HG03439 (cell line): ENCODE measurements around the gene ITGAV.

Source experiments
- ATAC-seq: cut with Tn5 transposase; IDR thresholded peaks from one replicate; pipeline ENCODE4 v1.9.1; 2021; ENCODE audit warnings: mild to moderate bottlenecking, moderate library complexity; ENCODE audit not compliant: unreplicated experiment

The ITGAV gene

DNA sequence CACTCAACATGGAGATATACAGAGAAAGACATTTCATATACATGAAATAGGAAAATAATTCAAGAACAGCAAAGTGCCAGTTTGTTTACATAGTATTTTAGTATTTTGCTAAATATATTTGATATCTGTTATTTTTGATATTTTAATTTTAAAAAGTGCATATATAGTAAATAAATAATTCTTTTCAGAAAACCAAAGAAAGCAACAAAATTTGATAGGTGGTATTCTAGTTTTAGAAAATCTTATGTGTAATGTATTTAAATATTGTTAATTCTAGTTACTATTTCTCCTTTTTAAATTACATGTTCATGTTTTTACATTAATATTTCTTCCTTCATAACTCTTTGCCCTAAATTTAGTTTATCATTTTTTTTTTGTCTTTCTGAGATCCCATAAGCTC lies 69.5 kb downstream of the ITGAV start:
- ATAC-seq: no peak

DNA sequence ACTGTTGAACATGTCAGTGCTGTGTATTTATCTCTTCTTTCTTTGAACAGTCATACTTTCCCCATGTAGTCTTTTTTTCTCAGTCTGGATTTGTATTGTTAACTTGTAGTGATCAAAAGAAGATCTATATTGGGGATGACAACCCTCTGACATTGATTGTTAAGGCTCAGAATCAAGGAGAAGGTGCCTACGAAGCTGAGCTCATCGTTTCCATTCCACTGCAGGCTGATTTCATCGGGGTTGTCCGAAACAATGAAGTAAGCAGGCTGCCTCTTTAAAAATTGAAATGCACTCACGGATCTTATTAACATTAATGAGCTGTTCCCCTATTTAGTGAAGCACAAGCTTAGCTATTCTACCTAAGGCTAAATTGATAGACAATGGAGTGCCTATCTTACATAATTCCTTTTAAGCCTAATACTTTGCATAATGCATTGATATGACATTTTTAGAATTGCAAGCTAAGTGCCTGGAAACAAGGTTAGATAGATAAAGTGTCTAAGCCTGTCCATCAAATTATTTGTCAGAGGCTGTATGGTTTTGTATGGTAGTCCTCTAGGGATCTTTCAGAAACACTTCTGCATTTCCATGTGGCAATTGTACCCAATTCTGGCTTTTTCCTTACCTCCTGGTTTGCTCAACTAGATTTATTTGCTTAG lies 74.7 kb downstream of the ITGAV start:
- no peak for ATAC-seq

DNA sequence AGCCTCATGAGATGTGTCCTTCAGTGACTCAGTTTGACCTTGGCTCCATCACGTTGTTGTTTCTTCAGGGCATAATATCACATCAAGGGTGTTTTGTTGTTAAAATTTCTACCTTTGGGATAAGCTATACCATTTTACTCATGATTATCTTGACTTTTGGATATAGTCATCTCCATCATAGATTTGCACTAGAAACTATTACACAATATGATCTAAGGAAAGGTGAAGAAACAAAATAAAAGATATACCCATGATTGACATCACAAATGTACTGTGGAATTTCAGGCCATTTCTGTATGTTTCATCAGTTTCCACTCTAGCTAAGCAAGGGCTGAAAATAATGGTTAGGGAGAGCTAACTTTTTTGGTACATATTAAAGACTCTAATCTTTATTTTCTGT lies 79.3 kb downstream of the ITGAV start:
- ATAC-seq: no peak

DNA sequence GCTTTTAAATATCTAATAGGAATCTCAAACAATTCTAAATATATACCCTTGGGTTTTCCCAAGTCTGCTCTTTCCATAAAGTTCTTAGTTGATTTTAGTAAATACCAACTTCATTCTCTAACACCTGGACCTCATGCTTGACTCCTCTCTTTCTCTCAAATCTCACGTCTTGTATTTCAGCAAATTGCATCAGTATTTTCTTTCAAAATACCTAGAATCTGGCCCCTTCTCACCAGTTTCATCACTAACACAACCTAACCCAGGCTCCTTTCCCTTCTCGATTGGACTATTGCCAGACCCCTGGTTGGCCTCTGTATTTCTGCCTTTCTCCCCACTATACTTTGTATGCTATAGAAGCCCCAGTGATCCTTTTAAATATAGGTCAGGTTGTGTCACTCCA lies 81.0 kb downstream of the ITGAV start:
- ATAC-seq: no peak

DNA sequence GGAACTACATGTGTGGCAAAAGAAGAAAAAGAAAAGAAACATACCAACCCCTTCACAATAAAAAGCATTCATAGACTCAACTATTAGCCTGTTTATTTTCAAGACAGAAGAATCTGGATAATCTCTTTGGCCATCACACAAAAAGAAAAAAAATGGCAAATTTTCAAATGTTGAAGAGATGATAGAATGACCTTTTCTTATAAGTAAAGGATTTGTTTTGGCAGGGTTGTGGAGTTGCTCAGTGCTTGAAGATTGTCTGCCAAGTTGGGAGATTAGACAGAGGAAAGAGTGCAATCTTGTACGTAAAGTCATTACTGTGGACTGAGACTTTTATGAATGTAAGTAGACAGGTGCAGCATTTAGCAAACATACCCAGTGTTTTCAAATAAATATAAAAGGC lies 85.5 kb downstream of the ITGAV start:
- ATAC-seq: no peak

DNA sequence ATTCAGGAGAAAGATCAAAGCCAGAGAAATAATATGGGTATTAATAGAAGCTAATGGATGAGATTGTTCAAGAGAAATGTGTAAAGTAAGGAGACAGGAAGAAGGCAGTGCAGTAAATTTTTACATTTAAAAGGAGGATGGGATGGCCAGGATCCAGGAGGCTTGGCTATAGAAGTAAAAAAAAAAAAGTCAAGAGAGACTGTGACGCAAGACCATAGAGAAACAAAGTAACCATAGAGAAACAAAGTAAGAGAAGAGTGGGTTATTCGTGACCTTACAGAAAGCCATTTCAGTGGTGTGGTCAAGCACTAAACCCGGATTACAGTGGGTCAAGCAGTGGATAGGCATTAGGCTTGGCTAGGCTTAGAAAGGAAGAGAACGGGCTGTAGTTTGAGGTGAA lies 93.5 kb downstream of the ITGAV start:
- ATAC-seq: no peak

DNA sequence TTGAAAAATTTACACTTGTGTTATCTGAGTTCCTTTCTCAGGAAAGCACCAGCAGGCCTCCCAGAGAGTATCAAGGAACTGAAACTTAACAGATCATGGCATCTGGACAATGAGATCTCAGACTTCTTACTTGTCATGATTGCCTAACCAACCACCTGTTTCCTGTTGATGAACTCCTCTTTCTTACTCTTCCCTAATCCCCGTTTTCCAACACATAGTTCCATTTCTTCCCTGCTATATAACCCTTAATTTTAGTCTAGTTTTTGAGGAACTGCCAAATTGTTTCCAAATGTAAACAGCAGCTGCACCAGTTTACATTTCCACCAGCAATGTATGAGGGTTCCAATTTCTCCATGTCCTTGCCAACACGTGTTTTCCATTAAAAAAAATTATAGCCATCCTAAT lies 98.0 kb downstream of the ITGAV start:
- ATAC-seq: no peak

DNA sequence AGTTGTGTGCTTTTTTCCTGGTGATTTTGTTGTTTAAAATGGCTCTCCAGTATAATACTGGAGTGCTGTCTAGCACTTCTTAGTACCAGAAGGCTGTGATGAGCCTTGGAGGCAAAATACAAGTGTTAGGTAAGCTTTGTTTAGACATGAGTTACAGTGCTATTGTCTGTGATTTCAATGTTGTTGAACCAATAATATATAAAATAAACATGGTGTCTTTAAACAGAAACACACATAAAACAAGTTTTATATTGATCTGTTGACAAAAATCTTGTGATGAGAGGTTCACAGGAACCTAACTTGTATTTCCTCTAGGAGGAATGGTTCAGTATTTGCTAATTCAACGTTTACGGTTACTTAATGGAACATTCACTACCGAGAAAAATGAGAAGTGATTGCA lies 99.0 kb downstream of the ITGAV start:
- ATAC-seq: no peak

DNA sequence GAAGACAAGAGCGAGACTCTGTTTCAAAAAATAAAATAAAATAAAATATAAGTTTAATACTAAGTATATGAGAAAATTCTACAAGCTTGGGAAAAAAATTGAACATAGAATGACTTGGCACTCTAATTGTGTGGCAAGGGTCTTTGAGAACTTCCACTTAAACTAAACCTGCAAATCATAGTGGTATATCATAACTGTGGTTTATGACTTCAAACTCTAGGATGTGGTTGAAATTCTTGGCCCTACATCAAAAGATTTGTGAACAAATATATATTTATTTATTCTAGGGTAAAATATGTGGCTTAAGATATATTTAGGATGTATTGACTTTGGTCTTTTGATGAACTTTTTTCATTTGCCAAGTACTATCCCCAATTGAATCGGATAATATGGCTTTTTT lies 100.9 kb downstream of the ITGAV start:
- ATAC-seq: no peak

DNA sequence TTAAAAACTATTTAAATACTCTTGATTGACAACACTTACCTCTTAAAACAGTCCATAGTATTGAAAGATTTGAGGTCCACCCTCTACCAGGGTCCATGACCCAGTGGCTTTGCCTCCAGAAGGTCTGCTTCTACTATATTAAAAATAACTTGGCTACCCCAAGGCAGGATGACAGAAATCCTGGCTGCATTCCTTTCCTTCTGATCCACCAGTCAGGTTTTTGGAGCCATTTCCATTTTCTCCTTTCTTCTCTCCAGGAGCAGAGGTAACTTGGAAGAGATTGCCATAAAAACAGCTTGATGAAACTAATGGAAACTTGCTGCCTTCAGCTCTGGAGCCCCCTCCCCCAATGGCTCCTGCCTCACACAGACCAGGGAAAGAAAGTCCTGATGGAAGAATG lies 101.4 kb downstream of the ITGAV start:
- no peak for ATAC-seq

DNA sequence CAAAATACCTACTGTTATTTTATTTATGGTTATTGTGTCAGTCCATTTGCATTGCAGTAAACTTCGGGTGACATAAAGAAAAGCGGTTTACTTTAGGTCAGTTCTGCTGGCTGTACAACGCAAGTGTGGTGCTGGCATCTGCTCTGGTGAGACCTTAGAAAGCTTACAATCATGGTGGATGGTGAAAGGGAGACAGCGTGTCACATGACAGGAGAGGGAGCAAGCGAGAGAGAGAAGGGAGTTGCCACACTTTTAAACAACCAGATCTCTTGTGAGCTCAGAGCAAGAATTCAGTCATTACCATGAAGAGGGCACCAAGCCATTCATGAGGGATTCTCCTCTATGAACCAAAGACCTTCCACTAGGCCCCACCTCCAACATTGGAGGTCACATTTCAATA lies 102.0 kb downstream of the ITGAV start:
- ATAC-seq: no peak

DNA sequence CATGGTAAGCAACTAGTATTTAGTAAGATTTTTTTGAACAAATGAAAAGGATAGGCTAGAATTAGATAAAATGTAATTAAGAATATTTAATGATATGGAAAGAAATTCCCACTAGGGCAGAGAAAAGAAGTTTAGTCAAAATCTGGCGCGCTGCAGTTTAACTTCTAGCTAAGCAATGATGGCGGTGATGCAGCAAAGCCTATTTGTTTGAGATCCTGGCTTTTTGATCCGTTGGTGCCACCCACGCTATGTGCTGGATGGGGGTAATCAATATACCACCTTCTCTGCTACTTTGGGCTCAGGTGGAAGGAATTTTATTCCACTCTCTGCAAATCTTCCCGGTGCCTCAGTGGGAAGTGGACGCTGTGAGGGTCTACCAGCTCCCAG lies 103.6 kb downstream of the ITGAV start:
- no peak for ATAC-seq

DNA sequence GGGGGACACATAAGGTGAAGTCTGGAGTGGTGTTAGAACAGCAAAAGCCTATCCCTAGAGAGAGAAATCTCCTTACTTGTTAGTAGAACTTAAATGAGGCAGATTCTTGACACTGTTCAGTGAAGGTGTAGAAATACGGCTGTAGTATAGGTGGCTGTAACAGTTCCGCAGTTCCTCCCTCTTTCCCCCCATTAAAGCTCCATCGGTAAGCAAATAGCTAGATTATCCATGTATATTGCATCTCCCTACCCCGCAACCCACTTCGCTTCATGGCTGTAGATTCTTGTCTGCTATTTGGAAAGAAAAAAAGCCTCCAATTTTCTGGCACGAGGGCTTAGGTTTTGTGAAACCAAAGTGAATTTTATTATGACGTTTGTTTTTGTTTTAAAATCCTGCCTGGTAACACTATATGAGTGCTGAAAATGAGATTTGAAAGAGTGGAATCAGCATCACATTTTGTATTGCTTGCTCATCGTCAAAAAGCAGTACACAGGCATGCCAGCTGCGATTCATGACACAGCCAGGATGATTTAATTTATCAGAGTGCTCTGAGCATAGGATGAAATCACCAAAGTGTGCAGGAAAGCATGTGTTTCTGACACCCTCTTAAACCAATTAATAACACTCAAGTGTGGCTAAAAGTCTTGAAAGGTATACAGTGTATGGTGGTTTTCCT lies 105.4 kb downstream of the ITGAV start:
- no peak for ATAC-seq

DNA sequence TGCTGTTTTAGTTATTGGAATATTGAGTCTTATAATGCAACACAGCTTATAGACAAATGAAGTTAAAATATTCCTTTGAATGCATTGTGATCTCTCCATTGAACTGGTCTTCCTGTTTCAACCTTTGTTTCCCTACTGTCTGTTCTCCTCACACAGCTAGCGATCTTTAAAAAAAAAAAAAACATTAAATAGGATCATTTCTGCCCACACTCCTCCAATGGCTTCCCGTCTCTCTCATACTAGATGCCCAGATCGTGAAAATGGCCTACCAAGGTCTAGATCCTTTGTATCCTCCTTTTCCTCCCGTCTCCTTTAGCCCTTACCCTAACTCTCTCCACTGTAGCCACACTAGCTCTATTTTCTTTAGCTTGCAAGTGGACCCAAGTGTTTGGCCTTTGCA lies 106.4 kb downstream of the ITGAV start:
- no peak for ATAC-seq

DNA sequence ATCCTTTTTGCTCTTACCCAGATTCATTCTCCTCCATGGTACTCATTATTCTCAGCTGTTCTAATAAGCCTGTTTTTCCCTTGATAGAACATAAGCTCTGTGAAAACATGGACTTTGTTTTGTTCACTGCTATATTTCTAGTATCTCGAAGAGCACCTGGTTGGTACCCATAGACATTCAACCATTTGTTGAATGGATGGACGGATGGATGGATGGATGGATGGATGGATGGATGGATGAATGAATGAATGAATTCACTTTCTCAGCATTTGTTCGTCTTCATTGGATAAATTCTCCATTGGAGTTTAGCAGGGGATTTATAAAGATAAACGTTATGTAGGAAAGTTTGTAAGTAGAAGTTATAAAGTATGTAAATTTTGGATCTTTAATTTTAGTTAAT lies 106.9 kb downstream of the ITGAV start:
- no peak for ATAC-seq

DNA sequence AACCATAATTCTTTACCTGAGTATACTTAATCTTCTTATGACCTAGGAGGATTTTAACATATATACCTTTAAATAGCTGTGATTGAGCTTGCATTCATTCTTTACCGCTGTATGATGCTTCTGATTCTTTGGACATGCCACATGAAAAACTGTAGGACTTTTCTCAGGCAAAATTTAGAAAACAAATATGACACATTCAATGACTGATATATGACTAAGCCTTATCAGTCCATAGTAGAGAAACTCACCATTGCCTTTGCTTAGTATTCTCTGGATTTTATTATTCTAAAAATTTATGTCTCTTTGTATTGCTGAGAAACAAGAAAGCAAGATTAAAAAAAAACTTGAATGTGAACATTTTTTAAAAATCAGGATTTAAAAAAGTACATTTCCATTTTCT lies 107.7 kb downstream of the ITGAV start:
- ATAC-seq: no peak

DNA sequence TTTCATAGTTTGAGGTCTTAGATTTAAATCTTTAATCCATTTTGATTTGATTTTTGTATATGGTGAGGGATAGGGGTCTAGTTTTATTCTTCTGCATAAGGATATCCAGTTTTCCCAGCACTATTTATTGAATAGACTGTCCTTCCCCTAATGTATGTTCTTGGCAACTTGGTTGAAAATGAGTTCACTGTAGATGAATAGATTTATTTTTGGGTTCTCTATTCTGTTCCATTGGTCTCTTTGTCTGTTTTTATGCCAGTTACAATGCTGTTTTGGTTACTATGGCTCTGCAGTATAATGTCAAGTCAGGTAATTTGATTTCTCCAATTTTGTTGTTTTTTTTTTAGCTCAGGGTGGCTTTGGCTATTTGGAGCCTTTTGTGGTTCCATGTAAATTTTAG lies 109.9 kb downstream of the ITGAV start:
- ATAC-seq: no peak

DNA sequence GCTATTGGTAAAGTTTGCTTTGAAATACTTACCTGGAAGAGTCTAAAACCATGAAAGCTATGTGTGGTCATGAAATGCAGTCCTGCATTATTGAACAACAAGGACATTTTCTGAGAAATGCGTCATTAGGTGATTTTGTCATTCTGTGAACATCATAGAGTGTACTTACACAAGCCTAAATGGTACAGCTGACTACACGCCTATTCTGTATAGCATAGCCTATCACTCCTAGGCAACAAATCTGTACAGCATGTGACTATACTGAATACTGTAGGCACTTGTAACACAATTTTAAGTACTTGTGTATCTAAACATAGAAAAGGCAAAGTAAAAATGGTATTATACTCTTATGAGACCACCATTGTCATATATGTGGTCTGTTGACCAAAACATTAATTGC lies 112.2 kb downstream of the ITGAV start:
- ATAC-seq: no peak

DNA sequence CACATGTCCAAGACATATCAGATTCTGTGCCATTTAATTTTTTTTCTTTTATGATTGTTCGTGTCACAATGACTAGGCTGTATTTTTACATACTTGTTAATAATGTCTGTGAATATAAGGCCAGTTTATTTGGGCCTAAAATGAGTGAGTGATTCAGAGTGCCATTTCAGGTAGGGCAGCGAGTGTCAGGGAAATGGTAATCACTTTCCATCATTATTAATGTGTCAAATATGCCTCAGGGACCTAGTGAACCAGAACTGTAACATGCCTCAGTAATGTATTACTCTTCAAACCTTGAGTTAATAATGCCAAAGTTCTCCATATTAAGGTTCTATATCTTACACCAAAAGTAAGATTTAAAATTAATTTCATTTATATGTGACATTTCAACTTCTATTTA lies 112.6 kb downstream of the ITGAV start:
- no peak for ATAC-seq

DNA sequence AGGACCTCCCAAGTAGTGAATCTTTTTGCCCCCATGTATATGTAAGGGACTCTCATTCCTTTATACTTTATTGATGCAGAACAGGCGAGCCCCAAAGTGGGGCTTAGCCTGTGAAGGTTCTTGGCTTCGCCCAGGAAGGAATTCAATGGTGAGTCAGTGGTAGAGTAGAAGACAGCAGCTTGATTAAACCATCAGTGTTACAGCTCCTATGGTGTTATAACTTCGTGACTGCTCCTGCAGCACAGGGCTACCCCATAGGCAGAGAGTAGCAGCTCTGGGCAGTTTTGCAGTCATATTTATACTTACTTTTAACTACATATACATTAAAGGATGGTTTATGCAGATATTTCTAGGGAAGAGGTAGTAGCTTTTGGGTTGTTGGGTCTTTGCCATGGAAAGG lies 115.0 kb downstream of the ITGAV start:
- ATAC-seq: no peak

DNA sequence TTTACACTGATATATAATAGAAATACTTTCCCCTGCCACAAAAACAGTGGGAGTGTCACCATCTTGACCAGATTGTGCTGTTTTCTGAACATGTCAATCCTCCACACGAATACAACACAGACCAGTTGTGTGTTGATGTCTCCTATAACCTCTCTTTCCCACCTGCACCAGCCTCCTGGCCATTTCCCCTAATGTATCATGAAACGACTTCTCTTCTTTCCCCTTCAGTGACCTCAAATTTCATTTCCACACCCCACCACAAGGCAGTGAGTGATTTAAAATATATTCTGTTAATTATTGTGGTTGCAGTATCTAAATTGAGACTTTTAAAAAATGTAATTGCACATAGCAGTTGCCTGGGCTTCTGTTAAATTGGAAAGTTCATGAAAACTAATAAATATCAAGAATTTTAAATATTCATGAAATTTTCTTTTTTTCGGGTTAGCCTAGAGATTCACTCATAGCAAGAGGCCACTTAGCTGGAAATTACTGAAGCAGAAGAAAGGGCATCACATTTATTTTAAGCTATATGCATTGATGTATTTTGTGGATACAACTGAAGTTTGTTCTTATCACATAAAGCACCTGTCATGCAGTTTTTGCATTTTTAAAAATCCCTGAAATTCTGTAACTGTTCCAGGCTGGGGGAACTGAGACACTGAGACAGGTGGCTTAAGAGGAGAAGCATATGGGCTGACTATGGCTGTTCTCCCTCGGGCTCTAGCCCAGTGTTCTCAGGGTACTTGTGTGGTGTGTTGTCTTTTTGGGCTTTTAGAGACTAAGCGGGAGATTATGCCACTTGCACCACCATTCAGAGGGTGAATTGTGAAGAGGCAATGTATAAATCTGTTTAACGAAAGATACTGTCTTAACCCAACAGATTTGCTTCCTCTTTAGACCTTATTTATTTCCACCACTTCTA lies 119.9 kb downstream of the ITGAV start:
- no peak for ATAC-seq

DNA sequence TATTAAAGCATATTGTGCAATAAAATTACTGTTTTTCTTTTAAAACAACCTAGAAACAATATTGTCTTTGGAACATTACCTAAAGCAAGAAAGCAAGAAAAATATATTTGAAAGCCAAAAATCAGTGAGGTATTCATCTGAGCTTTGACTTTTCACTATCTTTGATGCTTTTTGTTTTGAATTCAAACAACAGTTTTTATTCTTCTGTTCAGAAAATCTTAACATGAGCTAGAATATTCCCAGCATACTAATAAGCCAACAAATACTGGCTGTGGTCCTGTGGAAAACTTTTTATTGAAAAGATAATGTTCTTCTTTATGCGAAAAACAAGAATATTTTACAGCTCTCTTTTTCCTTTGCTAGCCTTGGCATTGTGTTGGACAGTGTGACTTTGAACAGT lies 123.8 kb downstream of the ITGAV start:
- no peak for ATAC-seq
